GM18508 (cell line): ENCODE results near the gene SEMA3A.
"Not testable (repeated sequence)": the region's sequence is repeated elsewhere in the genome, so short reads cannot be mapped to it uniquely, and the experiment has no call there.

Source experiments
- ATAC-seq: cut with Tn5 transposase; IDR thresholded peaks from one replicate; pipeline ENCODE4 v1.9.1; 2021; ENCODE audit warnings: moderate number of reproducible peaks; ENCODE audit not compliant: insufficient read depth, unreplicated experiment

SEMA3A gene

DNA sequence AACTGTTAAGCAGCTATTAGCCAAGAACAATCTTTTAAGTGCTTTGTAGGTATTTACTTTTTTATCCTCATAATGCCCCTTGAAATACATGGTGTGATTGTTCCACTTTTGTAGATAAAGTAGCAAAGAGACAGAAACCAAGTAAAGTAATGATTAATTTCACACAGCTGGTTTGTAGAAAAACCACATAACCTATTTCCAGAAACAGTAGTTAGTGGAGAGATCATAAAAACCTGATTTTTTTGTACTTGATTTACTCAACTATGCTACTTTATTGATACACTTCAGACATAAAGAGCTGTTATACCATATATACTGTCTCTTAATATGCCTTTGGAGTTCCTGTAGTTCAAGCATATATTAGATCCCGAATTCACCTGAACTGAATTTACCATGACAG is 118.4 kb downstream of the SEMA3A start:
- no peak for ATAC-seq

DNA sequence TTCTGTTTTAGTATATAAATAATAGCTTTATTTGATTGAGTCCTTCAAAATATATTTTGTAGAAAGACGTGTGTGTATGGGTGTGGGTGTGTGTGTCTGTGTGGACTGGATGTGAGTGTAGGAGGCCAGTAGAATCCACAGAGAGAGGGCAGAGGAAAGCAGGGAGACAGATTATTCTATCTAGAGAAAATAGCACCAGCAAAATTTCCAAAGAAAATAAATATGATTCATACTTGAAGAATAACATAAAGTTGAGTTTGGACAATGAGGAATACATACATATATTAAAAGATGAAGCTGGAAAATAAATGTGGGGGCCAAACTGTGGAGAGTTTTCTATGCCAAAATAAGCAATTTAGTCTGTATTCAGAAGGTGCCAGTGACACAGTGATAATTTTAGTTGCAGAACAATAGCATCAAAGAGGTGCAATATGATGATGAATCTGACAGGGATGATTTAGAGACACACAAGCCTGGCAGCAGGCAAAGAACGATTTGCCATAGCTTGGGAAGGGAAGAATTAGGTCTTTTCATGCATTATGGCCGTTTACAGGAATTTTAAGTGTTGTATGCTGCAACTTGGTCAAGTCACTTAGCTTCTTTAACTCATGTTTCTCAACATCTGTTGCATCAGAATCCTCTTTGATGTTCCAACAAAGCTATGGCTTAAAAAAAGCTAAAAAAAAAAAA is 121.3 kb downstream of the SEMA3A start:
- ATAC-seq = no peak

DNA sequence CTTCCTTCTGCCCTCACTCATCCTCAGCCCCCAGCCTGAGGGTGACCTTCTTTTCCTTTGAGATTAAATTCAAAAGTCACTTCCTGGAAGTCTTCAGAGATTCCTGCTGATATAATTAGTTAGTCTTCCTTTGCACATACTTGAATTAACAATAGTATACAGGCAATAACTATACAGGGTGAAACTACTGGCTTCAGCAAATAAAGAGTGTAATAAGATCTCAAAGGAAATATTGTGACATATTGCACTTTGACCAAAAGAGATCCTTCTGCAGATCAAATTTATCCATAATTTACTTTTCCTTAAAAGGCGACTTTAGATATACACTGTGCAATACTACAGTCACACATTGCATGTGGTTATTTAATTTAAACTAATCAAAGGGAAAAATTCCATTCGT is 123.8 kb downstream of the SEMA3A start:
- ATAC-seq = no peak

DNA sequence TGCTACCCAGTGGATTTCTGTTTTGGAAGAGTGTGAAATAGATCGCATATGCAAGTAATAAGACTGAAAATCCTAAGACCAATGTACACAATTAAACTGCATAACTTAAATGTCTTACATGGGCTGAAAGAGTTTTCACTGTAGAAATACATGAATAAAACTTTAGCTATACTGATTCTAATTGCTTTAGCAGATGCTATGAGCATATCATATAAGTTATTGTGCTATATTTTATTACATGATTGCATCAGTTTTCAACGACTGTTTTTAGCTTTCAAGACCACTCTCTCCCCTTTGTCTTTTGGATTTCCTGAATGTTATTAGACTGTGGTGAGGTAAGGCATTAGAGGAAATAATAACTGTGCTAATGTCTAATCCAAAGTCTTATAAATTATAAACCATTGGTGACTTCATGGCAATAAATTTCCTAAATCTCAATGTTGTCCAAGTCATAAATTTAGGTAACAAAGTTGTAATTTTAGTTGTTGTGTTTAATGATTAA is 124.5 kb downstream of the SEMA3A start:
- ATAC-seq = no peak

DNA sequence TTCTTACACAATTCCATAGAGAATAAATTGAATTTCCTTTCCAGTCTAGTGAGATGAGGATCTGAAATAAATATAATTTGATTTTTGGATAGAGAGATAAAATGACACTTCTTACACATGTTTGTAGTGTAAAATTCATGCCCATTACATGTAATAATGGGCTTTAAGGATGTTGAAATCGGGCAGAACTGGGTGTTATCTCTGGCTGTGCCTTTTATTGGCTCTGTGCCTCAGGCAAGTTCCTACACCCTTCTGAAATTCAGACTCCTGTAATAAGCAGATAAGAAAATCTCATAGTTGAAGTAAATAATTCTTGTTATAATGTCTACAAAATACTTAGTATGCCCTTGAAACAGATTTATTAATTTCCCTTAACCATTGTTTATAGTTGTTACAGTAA is 125.6 kb downstream of the SEMA3A start:
- ATAC-seq = no peak

DNA sequence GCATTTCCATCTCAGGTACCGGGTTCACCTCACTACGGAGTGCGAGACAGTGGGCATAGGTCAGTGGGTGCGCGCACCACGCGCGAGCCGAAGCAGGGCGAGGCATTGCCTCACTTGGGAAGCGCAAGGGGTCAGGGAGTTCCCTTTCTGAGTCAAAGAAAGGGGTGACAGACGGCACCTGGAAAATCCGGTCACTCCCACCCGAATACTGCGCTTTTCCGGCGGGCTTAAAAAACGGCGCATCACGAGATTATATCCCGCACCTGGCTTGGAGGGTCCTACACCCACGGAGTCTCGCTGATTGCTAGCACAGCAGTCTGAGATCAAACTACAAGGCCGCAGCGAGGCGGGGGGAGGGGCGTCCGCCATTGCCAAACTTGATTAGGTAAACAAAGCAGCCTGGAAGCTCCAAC is 132.1 kb downstream of the SEMA3A start:
- not testable (repeated sequence) for ATAC-seq

DNA sequence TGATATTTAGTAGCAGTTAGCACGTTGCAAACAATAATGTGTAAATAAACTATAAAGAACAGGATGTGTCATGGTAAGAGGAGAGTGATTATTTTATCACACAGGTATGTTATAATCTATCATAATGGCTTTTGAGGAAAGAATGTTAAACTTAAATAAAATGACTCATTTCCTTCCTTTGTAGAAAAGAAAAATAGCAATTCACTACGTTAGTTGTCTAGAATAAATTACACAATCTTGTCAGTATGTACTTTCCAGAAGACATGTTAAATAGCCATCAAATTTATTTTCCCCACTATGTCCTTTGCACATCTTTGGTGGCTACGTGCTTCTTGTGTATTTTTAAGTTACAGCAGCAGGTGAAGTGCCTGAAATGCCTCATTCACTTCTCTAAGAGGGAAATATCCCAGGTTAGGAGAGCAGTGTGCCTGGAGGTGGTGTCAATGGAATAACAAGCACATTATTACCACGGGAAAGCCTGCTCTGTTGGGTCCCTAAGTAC is 133.8 kb downstream of the SEMA3A start:
- no peak for ATAC-seq

DNA sequence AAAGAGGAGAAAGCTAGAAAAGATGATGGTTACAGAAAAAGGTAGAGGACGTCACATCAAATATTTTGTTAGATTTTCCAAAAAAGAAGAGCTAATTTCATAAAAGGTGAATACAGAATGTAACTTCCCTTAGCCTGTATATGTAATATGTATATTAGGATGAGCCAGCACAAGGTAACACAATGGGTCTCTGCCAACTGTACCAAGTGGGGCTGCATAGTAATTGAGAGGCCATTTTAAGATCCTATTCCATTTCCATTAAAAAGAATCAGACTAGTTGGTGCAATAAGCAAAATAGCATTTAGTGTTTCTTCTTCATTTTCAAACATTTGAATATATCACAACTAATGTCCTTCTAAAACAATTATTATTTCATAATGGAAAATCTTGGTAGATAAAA is 134.6 kb downstream of the SEMA3A start:
- ATAC-seq = no peak

DNA sequence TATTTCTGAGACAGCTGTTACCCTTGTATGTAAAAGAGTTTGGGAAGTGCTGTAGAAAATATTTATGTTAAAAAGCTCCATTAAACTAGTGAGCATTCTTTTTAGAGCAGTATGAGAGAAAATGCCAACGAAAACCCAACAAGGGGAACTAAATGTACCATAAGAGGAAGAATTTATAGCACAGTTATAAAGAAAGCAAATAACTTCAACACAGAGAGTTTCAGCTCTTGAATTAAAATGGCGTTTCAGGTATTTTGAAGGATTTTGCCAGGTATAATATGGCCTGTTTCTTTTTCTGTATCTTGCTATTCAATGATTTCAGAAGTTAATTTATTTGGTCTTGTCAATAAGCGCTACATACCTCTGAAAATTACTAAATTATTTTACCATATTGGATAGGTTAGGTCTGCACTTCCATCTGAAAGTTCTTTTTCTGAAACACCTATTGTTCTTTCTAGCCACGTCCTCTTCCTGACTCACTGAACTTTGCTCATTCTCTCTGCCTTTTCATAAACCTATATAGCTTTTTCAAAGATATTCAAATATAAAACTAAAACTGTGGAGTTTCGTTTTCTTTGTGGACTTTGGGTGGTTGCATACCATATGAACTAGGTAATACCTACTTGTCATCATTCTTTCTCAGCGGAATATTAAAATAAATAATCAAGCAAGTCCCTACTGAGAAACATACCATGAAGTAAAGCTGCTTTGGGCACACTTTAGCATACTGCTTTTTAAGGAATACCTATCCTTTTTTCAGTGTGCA is 136.1 kb downstream of the SEMA3A start:
- ATAC-seq = no peak

DNA sequence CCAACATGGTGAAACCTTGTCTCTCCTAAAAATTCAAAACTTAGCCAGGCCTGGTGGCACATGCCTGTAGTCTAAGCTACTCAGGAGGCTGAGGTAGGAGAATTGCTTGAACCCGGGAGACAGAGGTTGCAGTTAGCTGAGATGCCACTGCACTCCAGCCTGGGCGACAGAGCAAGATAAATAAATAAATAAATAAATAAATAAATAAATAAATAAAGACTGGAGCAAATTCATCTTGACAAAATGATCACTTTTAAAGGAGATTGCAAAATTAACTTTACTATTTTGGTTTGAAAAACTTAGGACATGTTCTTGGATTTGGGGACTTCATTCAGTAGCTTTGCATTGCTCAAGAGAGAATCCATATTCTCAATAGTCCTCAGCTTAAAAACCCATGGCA is 137.0 kb downstream of the SEMA3A start:
- ATAC-seq = no peak

DNA sequence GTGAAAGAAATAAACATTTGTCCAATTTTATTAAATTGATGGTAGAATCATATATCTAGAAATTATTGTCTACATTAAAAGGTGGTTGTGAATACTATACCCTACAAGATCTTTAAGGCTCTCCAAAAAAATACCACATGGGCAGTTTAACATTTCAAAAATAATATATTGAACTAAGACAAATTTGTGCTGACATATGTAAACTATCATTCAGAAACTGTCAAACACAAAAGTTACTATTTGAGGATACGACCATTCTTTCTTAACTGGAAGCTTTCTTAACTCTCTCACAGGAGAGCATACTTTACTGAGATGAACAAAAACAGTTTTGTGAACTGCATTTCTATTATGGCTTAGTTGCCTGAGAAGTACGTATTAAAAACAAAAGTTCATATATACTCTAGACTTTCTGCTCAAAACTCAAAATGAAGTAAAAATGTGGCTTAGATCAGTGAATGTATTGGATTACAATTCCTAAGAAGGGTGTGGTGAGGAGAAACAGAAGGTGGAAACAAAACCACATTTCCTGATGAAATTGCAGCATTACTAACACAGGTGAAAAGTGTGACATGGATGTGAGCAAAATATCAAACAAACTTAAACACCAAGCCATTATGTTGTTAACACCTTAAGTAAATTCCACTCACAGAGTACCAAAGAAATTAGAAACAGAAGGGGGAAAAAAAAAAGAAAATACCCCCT is 138.5 kb downstream of the SEMA3A start:
- no peak for ATAC-seq

DNA sequence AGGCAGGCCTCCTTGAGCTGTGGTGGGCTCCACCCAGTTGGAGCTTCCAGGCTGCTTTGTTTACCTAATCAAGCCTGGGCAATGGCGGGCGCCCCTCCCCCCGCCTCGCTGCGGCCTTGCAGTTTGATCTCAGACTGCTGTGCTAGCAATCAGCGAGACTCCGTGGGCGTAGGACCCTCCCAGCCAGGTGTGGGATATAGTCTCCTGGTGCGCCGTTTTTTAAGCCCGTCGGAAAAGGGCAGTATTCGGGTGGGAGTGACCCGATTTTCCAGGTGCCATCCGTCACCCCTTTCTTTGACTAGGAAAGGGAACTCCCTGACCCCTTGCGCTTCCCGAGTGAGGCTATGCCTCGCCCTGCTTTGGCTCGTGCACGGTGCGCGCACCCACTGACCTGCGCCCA is 139.4 kb downstream of the SEMA3A start:
- not testable (repeated sequence) for ATAC-seq

DNA sequence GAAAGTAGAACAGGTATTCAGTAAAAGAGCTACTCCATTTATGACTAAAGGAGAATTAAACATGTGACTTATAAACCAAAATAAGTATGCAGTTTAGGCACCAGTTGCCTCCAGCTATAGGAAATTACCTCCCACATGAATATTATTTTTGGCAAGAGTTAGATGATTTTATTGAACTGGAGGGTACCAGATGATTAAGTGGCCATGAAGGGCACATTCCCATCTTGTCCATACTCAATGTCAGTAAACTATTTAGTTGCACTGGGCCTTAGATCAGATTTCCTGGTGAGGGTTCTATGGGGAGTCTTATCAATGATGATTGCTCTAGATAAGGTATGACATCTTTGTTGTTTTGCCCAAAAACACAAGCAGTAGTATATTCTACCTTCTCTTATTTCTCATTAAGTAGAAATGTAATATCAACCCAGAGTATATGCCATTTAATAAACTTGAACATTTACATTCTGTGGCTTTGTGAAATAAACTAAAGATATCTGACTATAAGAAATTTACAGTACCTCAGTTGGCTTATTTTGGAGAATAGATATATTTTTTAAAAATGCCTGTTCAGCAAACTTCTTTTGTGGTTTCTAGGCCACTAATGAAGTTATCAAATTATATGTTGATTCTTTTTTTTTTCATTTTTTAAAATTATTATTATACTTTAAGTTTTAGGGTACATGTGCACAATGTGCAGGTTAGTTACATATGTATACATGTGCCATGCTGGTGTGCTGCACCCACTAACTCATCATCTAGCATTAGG is 145.3 kb downstream of the SEMA3A start:
- ATAC-seq = no peak

DNA sequence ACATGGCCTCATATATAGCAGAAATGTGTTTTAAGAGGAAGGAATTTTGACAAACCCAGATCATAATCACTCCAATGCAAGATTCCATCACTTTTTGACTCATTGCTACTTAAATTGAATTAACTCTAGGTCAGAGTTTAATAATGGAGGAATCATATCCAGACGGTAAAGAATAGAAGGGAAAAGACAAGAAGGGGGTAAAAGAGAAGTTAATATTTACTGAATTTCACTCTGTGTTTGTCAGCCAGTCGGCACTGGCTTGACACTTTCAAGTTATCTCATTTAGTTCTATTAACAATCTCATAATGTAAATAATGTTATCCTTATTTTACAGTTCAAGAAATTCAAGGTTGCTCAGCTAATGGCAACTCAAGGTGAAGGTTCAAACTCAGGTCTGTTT is 147.5 kb downstream of the SEMA3A start:
- ATAC-seq = no peak

DNA sequence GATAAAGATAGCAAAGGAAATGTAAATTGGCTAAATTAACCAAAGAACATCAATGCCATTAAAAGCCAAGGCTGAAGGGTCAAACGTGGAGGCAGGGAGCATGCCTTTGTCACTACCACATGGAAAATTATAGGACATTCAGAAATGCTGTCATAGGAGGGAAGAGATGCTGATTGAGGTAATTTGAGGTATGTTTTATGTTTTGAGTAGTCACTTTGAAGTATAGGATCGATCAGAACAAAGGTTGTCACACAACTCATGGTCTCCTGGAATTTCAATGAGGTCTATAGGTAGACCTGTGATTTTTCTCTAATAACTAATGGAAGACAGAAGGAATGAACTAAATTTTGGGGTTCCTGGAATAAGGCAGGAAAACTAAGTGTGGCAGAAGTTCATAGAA is 149.8 kb downstream of the SEMA3A start:
- no peak for ATAC-seq

DNA sequence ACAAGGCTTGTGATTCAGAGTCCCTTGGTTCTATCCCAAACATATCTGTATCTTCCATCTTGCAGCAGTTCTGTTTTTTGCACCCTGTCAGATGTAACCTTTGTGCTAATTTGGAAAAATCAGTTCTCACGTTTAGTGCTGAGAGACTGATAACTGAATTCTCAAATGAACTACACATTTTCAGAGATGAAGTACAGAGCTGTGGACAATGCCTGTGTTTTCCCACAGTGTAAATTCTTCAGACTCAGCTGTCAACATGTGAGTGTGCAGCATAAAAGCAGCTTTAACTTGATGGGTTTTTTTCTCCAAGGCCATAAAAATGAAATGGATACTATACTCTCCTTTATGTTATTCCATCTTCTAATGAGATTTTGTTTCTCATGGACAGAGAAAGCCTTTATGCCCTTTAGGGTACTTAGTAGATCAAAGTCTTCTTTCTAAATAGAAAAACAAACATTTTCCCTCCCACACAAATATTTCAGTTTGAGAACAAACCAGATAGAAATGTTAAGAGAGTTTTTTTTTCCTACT is 150.9 kb downstream of the SEMA3A start:
- no peak for ATAC-seq

DNA sequence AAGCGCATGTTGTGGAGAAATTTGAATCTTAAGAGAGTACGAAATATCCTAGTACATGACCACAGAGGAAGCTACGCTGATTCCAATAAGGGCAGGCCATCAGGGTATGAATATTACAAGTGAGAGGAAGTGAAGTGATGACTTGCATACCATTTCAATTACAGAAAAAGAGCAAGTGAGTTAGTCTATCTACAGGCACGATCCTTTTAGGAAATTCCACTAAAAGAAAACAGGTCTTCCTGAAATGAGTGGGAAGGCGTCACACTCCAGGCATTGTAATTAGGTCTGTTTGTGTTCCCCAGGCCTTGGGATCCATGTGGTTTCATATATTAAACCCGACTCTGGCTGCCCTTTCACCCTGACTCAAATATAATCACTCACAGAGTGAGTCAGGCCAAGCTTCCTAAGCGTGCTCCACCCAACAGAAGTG is 152.5 kb downstream of the SEMA3A start:
- ATAC-seq = no peak

DNA sequence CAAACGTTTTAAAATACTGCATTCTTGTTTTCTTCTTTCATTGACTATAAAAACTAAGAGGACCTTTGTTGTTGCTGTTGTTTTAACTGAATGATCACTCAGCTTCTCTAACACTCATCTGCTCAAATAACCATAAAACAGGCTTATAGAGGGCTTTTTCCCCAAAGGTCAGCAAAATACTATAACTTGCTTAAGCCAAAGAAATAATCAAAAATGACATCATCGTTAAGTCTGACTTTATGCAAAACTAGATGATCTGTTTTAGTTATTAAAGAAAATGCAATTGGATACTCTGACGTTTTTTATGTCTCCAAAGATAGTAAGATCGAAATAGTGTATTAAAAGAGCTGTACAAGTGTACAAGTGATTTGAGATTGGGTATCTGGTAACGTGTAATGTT is 152.9 kb downstream of the SEMA3A start:
- ATAC-seq = no peak

DNA sequence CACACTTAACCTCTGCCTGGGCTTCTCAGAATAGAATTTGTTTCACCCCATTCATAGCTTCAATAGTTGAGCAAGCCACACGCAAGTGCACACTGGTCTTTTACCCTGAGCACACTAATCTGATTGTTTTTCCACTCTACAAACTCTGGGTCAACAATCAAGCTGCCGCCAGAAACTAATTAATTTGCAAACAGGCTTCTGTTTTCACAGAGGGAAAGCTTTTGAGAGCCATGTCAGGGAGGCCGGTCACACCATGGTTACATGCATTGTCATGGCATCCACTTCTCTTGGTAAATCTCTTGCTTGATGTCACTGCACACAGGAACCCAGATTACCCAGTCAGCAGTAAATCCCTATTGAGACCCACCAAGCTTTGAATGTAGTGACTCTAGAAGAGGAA is 154.2 kb downstream of the SEMA3A start:
- no peak for ATAC-seq

DNA sequence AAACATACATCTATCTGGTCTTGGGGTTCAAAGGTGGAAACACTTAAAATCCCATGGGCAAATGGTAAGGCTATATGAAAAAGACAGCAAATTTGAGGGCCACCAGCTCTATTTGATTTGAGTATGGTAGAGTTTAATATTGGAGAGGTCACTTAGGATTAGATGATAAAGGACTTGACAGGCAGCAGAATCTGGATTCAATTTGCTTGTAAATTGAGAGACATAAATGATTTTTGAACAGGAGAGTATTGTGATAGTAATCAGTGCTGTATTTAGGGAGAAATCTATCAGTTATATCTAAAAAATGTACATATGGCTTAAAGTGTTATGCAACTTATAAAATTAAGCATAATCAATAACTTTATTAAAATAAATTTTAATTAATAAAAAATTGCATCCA is 155.2 kb downstream of the SEMA3A start:
- ATAC-seq = no peak
